C4-2B (cell line): ENCODE measurements around the gene AFF3.

Experiments
- ZFX ChIP-seq: fragments of 450-650 bp; IDR thresholded peaks from 2 replicates; pipeline ENCODE4 v1.6.1; 2017
- TF ChIP-seq, protein P1 (sequence below): fragments of 450-650 bp; conservative IDR thresholded peaks from 2 replicates; pipeline ENCODE4 v1.5.1; 2017; ENCODE audit warnings: mild to moderate bottlenecking

DNA sequence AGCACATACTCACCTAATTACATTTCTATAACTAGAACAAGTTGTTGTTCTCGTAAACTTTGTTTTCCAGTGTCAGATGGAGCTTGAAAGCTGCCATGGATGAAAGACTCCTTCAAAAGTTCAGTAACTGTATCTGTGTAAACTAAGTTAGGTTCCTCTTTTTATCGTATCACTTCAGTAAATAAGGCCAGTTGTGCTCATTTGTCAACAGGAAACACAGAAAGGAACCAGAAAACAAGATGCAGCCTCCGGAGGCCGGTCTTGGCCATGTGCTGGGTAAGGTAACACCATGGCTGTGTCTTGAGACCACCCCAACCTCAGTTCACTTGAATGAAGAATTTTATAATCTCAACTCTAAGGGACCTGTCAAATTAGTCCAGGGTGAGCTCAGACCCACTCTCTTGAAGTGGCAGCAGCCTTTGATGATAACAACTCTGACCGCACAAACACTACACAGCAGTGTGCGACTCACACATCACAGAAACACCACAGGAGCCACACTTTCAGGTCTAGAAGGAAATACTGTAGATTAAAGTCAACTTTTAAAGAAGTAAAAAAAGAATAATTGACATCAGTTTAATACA, 213.8 kb downstream of the AFF3 start:
- TF ChIP-seq, protein P1, sequence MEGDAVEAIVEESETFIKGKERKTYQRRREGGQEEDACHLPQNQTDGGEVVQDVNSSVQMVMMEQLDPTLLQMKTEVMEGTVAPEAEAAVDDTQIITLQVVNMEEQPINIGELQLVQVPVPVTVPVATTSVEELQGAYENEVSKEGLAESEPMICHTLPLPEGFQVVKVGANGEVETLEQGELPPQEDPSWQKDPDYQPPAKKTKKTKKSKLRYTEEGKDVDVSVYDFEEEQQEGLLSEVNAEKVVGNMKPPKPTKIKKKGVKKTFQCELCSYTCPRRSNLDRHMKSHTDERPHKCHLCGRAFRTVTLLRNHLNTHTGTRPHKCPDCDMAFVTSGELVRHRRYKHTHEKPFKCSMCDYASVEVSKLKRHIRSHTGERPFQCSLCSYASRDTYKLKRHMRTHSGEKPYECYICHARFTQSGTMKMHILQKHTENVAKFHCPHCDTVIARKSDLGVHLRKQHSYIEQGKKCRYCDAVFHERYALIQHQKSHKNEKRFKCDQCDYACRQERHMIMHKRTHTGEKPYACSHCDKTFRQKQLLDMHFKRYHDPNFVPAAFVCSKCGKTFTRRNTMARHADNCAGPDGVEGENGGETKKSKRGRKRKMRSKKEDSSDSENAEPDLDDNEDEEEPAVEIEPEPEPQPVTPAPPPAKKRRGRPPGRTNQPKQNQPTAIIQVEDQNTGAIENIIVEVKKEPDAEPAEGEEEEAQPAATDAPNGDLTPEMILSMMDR = no peak
- no peak for TF ChIP-seq ZFX
